CD14-positive monocyte (primary cell): ENCODE measurements around the gene SHPK. TPM values are rescaled to one million over a fixed set of nuclear protein-coding genes. Genes with fewer than 3 reads are reported as not detected.

ENCODE experiments used
- DNase-seq, 3 donors: peaks; one replicate each; pipeline ENCODE4 v3.0.0-alpha.2; 2011 to 2022
- H2AFZ ChIP-seq: 2 replicates; pipeline ENCODE4 v1.6.0; 2012; ENCODE audit warnings: mild to moderate bottlenecking, low read depth, low read length, inconsistent platforms; ENCODE audit not compliant: insufficient read depth, poor library complexity, severe bottlenecking
- H3K27ac ChIP-seq, 2 donors: 1 replicate in 1 of 2; 2 replicates in 1 of 2; pipeline ENCODE4 v1.5.1; 2012 to 2013; ENCODE audit warnings: low read length in 2 of 2, control low read depth in 1 of 2, inconsistent platforms in 1 of 2, low read depth in 1 of 2, mild to moderate bottlenecking in 1 of 2
- H3K27me3 ChIP-seq, 2 donors: one replicate each; pipeline versions ENCODE4 v1.6.0 to v1.6.1; 2011 to 2013; ENCODE audit warnings: low read length in 2 of 2; ENCODE audit not compliant: control insufficient read depth in 2 of 2, insufficient read depth in 2 of 2
- H3K36me3 ChIP-seq, 2 donors: replicated peaks in 1 of 2; 1 replicate in 1 of 2; 2 replicates in 1 of 2; pipeline versions ENCODE4 v1.5.1 to v1.6.1; 2012 to 2013; ENCODE audit warnings: low read length in 2 of 2, control low read depth in 1 of 2, inconsistent platforms in 1 of 2, mild to moderate bottlenecking in 1 of 2; ENCODE audit not compliant: insufficient read depth in 2 of 2, control insufficient read depth in 1 of 2
- H3K4me1 ChIP-seq, 2 donors: 1 replicate in 1 of 2; 2 replicates in 1 of 2; pipeline versions ENCODE4 v1.5.1 to v1.6.1; 2012 to 2013; ENCODE audit warnings: low read length in 2 of 2, control low read depth in 1 of 2, inconsistent platforms in 1 of 2, mild to moderate bottlenecking in 1 of 2, moderate library complexity in 1 of 2; ENCODE audit not compliant: insufficient read depth in 2 of 2, control insufficient read depth in 1 of 2
- H3K4me2 ChIP-seq: replicated peaks from 2 replicates; pipeline ENCODE3; 2012; ENCODE audit warnings: low read length, moderate library complexity, mild to moderate bottlenecking; ENCODE audit not compliant: poor library complexity, severe bottlenecking; ENCODE audit errors: extremely low read depth
- H3K4me3 ChIP-seq, 3 experiments: fragments of 200-600 bp in 1 of 3; sonication (generic) in 1 of 3; replicated peaks in 1 of 3; 1 replicate in 2 of 3; 2 replicates in 1 of 3; pipeline ENCODE4 v1.5.1; 2011 to 2013; ENCODE audit warnings: low read length in 3 of 3, mild to moderate bottlenecking in 3 of 3, control low read depth in 2 of 3, low read depth in 2 of 3, inconsistent platforms in 1 of 3, moderate library complexity in 1 of 3
- H3K79me2 ChIP-seq: 2 replicates; pipeline ENCODE4 v1.6.0; 2012; ENCODE audit warnings: mild to moderate bottlenecking, control low read depth, inconsistent platforms, low read length, moderate library complexity; ENCODE audit not compliant: insufficient read depth
- H3K9ac ChIP-seq: 2 replicates; pipeline ENCODE4 v1.6.0; 2017; ENCODE audit warnings: low read length, mild to moderate bottlenecking; ENCODE audit not compliant: insufficient read depth, poor library complexity, severe bottlenecking
- H3K9me3 ChIP-seq, 2 donors: replicated peaks in 1 of 2; 1 replicate in 1 of 2; 2 replicates in 1 of 2; pipeline versions ENCODE4 v1.5.1 to v1.6.1; 2012 to 2013; ENCODE audit warnings: low read length in 2 of 2, control low read depth in 1 of 2; ENCODE audit not compliant: control insufficient read depth in 1 of 2, insufficient read depth in 1 of 2
- H4K20me1 ChIP-seq: 2 replicates; pipeline ENCODE4 v1.6.0; 2012; ENCODE audit warnings: mild to moderate bottlenecking, low read length, control low read depth, moderate library complexity; ENCODE audit not compliant: insufficient read depth
- H3K27ac Mint-ChIP-seq, 7 donors: one replicate each; pipeline ENCODE4 v1.8.0; 2020; ENCODE audit warnings: mild to moderate bottlenecking in 7 of 7, mixed read lengths in 7 of 7, moderate library complexity in 6 of 7, inconsistent platforms in 2 of 7
- H3K27me3 Mint-ChIP-seq, 3 donors: one replicate each; pipeline ENCODE4 v1.8.0; 2021 to 2022; ENCODE audit warnings: low read depth in 3 of 3, mild to moderate bottlenecking in 3 of 3, mixed read lengths in 3 of 3, moderate library complexity in 3 of 3, inconsistent platforms in 1 of 3
- H3K36me3 Mint-ChIP-seq, 2 donors: one replicate each; pipeline ENCODE4 v1.8.0; 2020; ENCODE audit warnings: mixed read lengths in 2 of 2, inconsistent platforms in 1 of 2, mild to moderate bottlenecking in 1 of 2
- H3K4me1 Mint-ChIP-seq: one replicate; pipeline ENCODE4 v1.8.0; 2020; ENCODE audit warnings: mild to moderate bottlenecking, mixed read lengths
- H3K4me3 Mint-ChIP-seq, 2 donors: one replicate each; pipeline ENCODE4 v1.8.0; 2020; ENCODE audit warnings: mild to moderate bottlenecking in 2 of 2, mixed read lengths in 2 of 2, moderate library complexity in 1 of 2
- H3K9me3 Mint-ChIP-seq, 7 donors: one replicate each; pipeline ENCODE4 v1.8.0; 2020 to 2022; ENCODE audit warnings: mixed read lengths in 7 of 7, mild to moderate bottlenecking in 6 of 7, moderate library complexity in 6 of 7, inconsistent platforms in 2 of 7
- WGBS: methylation state at CpG from one replicate; pipeline ENCODE4 v1.1.5; 2013; ENCODE audit warnings: missing lambda C conversion rate; ENCODE audit not compliant: insufficient coverage; 5-methylcytosine and 5-hydroxymethylcytosine counted together
- intact Hi-C, 2 donors: fragments of 100-400 bp; cut with micrococcal nuclease; formaldehyde crosslinking; loops; one replicate each; pipeline versions ENCODE4 v1.15.0 to v1.15.1; 2023
- polyA plus RNA-seq, 3 donors: library from polyadenylated mRNA; depleted of rRNA in 1 of 3; unstranded in 2 of 3; stranded (reverse) in 1 of 3; fragments of 300-500 nt in 2 of 3; fragments of >200 nt in 1 of 3; fragmentation: Illumina TruSeq in 2 of 3; gene quantifications; 1 replicate in 2 of 3; 2 replicates in 1 of 3; pipeline ENCODE4 v1.2.3, GENCODE V29; 2012 to 2021
- TF ChIP-seq, protein P1 (sequence below): fragments of 200-600 bp; IDR thresholded peaks from one replicate; pipeline ENCODE4 v1.8.0; 2022; ENCODE audit warnings: antibody characterized with exemption, mild to moderate bottlenecking

The SHPK gene
- polyA plus RNA-seq, 3 donors: 4.3 to 4.6 (median 4.6) TPM

DNA sequence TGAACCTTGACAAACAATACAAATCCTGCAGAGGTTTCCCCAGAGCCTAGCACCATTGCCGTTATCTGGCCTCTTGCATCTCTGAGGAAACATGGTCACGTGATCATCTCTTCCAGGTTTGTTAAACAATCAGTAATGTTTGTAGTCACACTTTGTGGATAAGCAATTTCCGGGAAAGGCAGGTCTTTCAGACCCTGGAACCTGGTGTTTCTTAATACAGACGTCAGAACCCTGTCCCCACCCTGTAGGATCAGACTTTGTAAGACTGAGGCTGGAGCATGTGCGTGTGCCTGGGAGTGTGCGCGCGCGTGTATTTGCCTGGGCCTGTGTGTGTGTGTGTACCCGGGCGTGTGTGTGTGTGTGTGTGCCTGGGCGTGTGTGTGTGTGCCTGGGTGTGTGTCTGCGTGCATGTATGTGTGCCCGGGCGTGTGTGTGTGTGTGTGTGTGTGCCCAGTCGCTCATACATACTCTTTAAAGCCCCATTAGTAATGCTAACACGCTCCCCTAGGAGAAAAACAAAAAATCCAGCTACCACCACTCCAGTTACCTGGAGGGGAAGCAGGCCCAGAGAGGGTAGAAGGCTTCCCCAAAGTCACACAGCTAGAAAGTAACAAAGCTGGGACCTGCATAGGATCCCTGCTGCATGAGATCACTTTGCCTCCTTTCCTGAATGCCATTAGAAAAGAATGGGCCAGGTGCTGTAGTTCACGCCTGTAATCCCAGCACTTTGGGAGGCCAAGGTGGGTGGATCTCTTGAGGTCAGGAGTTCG lies 5.9 kb upstream of the SHPK start:
- DNase-seq: no peak
- peaks cover 36% of the 10 kb centered on the region for H3K4me1 Mint-ChIP-seq
- H3K27me3 ChIP-seq: no peaks in the 10 kb centered on the region
- intact Hi-C loops: no loop called here
- peaks cover 0 to 2% (median 0%) of the 10 kb centered on the region in 3 donors for H3K27me3 Mint-ChIP-seq
- H3K27ac Mint-ChIP-seq: peak overlapping the region in 2 of 7 donors; percentile 17 to 38
- H3K9ac ChIP-seq: no peak overlapping the region
- peaks cover 28 to 31% of the 10 kb centered on the region in 2 donors for H3K4me1 ChIP-seq
- H2AFZ ChIP-seq: no peak overlapping the region
- H3K4me3 Mint-ChIP-seq: no peak overlapping the region
- no peaks in the 10 kb centered on the region for H3K9me3 ChIP-seq
- H3K4me3 ChIP-seq: no peak overlapping the region
- H3K4me2 ChIP-seq: no peak overlapping the region
- 93% methylated on average over 2 of the region's 19 CpGs for WGBS
- peaks cover 15 to 49% of the 10 kb centered on the region in 2 donors for H3K36me3 Mint-ChIP-seq
- peaks cover 2 to 20% of the 10 kb centered on the region in 2 donors for H3K36me3 ChIP-seq
- peaks cover 0 to 2% (median 0%) of the 10 kb centered on the region in 7 donors for H3K9me3 Mint-ChIP-seq
- no peaks in the 10 kb centered on the region for H4K20me1 ChIP-seq
- H3K27ac ChIP-seq: no peak overlapping the region
- TF ChIP-seq, protein P1, sequence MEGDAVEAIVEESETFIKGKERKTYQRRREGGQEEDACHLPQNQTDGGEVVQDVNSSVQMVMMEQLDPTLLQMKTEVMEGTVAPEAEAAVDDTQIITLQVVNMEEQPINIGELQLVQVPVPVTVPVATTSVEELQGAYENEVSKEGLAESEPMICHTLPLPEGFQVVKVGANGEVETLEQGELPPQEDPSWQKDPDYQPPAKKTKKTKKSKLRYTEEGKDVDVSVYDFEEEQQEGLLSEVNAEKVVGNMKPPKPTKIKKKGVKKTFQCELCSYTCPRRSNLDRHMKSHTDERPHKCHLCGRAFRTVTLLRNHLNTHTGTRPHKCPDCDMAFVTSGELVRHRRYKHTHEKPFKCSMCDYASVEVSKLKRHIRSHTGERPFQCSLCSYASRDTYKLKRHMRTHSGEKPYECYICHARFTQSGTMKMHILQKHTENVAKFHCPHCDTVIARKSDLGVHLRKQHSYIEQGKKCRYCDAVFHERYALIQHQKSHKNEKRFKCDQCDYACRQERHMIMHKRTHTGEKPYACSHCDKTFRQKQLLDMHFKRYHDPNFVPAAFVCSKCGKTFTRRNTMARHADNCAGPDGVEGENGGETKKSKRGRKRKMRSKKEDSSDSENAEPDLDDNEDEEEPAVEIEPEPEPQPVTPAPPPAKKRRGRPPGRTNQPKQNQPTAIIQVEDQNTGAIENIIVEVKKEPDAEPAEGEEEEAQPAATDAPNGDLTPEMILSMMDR: no peak
- peaks cover 11% of the 10 kb centered on the region for H3K79me2 ChIP-seq

DNA sequence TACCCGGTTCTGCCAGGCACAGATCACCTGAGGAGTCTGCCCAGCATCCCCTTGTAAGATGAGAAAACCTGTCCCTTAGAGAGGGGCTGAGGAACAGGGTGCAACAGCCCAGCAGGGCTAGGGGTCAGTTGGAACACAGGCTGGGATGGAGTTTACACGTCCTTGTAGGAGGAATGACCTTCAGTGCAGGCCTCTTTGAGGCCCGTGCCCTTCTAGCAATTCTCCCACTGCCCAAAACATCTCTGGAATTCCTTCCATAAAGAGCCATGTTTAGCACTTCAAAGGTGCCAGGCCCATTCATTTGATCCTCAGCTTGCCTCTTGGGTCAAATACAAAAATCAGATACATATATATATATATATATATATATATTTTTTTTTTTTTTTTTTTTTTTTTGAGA lies 5.0 kb upstream of the SHPK start:
- 100% methylated on average over 1 of the region's 3 CpGs for WGBS
- Histone ChIP-seq H4K20me1 (no peaks in the 10 kb centered on the region), H3K36me3 (peaks cover 2 to 15% of the 10 kb centered on the region in 2 donors), H3K9me3 (no peaks in the 10 kb centered on the region), H2AFZ (no peak overlapping the region), H3K4me1 (peaks cover 28 to 35% of the 10 kb centered on the region in 2 donors), H3K27ac (no peak overlapping the region), H3K4me2 (no peak overlapping the region), H3K4me3 (no peak overlapping the region), H3K9ac (no peak overlapping the region), H3K27me3 (no peaks in the 10 kb centered on the region), H3K79me2 (peaks cover 11% of the 10 kb centered on the region)
- no peak overlapping the region for H3K4me3 Mint-ChIP-seq
- peaks cover 15 to 48% of the 10 kb centered on the region in 2 donors for H3K36me3 Mint-ChIP-seq
- peaks cover 36% of the 10 kb centered on the region for H3K4me1 Mint-ChIP-seq
- intact Hi-C loops: no loop called here
- H3K27ac Mint-ChIP-seq: peak overlapping the region in 3 of 7 donors; percentile 50 to 87 (median 87)
- no peak for DNase-seq
- peaks cover 0 to 2% (median 0%) of the 10 kb centered on the region in 3 donors for H3K27me3 Mint-ChIP-seq
- H3K9me3 Mint-ChIP-seq: peaks cover 0 to 2% (median 0%) of the 10 kb centered on the region in 7 donors
- TF ChIP-seq, protein P1: no peak
